Activated naive CD8-positive, alpha-beta T cell treated with anti-CD3 and anti-CD28 coated beads, Interleukin-2, amount 50 U/mL, for 16 hours (primary cell): ENCODE measurements around the gene ELP1.

Source experiments
- DNase-seq: peaks from one replicate; pipeline ENCODE4 v3.0.0-alpha.2; 2020; ENCODE audit warnings: low read depth, low spot score

Gene ELP1

GRCh38 chr9:108883085-108883484 lies 50.8 kb downstream of the ELP1 start:
- no peak for DNase-seq

DNA sequence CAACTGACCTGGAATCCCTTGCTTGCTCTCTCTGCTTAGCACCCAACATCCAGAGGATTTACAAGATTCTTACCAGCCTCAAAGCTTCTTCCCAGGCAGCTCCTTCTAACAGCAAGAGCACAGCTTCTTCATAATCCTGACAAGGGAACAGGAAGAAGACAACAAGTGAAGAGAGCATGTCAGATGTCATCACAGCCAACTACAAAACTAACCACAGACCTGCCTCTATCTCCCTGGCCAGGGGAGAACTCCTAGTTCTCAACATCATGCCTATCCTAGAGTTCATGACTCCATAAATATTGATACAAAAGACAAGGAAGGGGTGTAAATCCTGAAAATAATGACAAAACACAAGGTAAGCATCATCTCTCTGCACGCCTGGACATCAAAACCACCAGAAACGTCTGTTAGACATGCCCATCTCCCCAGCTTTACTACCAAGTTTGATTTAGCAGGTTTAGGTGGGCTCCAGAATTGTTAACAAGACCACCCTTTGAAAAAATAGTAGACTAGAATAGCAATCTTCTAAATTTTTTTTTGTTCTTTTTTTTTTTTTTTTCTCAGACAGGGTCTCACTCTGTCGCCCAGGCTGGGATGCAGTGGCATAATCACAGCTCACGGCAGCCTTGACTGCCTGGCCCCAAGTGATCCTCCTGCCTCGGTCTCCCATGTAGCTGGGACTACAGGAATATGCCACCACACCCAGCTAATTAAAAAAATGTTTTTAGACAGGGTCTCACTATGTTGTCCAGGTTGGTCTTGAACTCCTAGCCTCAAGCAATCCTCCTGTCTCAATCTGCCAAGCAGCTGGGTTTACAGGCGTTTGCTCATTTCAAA lies 51.7 kb downstream of the ELP1 start:
- DNase-seq = no peak

GRCh38 chr9:108880738-108881316 lies 53.1 kb downstream of the ELP1 start:
- DNase-seq = no peak

DNA sequence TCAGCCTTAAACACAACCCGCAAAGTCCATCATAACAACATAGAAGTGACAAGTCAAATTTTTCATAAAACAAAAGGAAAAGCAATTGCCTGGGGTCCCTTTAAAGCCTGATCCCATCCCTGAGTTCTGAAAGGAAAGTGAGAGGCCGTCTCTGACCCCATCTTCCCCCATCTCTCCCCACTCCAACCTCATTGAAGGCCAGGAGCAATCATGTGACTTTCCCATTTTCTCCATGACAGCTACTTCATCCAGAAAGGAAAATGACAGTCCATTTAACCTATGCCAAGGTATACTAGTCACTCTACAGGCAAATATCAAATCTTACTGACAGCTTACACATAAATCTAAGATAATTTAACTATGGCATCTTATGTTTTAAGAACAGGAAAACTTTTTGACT lies 56.4 kb downstream of the ELP1 start:
- DNase-seq = no peak

GRCh38 chr9:108876425-108876824 lies 57.5 kb downstream of the ELP1 start:
- DNase-seq = no peak

- DNase-seq = no peak
These were observed 59.7 kb downstream of the ELP1 start for GRCh38 chr9:108874058-108874788.

GRCh38 chr9:108869092-108869725 lies 64.7 kb downstream of the ELP1 start:
- DNase-seq = no peak

DNA sequence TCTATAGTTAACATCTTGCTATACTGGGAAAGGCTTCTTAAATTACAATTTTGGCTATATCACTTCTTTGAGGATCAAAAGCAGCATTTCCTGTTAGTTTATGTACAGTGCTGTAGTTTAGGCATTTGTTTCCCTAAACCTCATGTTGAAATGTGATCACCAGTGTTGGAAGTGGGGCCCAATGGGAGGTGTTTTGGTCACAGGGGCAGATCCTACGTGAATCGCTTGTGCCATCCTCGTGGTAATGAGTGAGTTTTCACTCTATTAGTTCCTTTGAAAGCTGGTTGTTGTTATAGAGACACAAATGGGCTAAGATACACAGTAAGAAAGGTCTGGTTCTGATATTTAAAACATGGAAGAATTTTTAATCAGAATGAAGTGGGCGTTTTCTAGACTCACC lies 66.1 kb downstream of the ELP1 start:
- no peak for DNase-seq

DNA sequence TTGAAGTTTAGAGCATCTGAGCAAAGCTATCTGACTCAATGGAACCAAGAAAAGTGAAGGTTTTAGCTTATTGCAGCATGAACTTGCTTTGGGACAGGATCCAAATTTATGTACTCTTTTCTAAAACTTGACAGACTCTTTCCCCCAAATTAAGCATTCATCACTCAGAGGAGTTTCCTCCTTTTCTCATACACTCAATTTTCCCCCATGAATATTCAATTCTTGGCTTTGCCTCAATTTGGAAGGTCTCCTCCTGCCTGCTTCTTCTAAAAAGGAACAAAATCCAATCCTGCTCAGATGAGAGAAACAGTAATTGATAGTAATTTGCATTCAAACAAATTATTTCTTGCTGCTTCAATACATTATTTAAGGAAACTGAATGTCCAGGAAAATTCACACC lies 66.8 kb downstream of the ELP1 start:
- no peak for DNase-seq

- no peak for DNase-seq
These were observed 67.9 kb downstream of the ELP1 start for GRCh38 chr9:108866001-108866420.

- no peak for DNase-seq
These were observed 68.9 kb downstream of the ELP1 start for GRCh38 chr9:108865037-108865436.

DNA sequence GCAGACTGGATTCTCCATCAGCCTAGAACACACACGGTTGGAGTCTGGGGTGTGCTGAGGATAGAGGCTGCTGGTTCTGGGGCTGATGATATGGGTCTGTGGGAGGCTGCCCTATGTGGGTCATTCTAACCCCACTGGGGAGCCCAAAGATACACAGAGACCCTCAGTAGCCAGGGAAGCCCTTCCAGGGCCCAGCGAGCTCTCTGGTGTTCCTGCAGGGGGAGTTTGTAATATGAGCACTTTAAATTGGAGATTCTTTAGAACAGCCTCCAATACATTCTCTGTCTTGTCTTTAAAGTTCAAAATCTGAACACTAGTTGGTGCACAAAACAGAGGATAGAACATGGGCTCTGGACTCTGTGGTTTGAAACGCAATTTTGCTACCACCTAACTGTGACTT lies 69.5 kb downstream of the ELP1 start:
- DNase-seq = no peak

GRCh38 chr9:108863891-108864290 lies 70.0 kb downstream of the ELP1 start:
- DNase-seq = no peak

- DNase-seq = no peak
These were observed 71.9 kb downstream of the ELP1 start, which contains the start of gene ACTL7A for GRCh38 chr9:108861997-108862396. Gene ACTL7A (plus strand): TSS chr9:108862266. CDS start chr9:108862323, 57 bp downstream.

DNA sequence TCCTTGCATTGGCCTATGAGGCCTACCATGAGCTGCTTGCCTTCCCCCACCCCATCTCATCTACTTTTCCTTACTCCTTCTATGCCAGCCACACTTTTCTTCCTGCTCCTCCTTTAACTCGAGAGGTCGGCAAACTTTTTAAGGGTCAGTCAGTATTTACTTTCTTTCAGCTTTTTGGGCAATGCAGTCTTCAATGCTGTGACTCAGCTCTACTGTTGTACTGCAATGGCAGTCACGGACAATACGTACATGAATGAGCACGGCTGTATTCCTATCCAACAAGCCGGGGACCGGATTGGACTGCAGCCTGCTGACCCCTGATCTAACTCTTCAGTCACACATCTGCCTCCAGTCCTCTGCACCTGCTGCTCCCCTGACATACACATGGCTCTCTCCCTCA lies 72.5 kb downstream of the ELP1 start:
- no peak for DNase-seq

DNA sequence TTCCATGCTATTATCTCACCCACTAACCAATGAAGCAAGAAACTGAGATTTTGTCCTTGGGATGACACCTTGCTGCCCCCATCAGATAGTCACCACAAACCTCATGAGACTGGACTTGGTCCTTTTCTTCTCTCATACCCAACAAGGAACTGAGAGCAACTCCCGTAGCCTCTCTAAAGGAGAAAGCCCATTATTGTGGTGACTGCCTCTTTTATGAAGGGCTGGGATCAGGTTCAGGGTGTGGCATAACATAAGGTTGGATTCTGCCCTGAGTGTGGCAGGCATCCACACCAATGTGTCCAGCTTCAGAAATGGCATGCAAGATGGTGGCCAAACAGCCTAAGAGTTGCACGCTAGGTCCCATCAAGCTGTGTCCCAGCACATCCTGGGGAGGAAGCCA lies 73.2 kb downstream of the ELP1 start:
- DNase-seq = no peak

DNA sequence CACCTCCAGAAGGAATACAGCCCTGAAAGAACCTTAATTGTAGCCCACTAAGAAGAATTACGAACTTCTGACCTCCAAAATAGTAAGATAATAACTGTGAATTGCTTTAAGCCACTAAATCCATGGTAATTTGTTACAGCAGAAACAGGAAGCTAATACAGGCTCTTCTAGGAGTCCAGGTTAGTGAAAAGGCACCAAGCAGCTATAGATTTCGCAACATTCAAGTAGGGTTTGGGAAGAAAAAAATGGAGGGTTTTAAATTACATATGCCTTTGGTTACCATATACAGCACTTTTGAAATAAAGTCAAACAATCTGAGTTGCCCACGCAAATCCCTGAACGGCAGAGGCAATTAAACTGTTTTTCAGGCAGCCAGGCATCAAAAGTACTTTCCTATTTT lies 73.6 kb downstream of the ELP1 start:
- no peak for DNase-seq

- DNase-seq = no peak
These were observed 74.3 kb downstream of the ELP1 start for GRCh38 chr9:108859459-108860114.

DNA sequence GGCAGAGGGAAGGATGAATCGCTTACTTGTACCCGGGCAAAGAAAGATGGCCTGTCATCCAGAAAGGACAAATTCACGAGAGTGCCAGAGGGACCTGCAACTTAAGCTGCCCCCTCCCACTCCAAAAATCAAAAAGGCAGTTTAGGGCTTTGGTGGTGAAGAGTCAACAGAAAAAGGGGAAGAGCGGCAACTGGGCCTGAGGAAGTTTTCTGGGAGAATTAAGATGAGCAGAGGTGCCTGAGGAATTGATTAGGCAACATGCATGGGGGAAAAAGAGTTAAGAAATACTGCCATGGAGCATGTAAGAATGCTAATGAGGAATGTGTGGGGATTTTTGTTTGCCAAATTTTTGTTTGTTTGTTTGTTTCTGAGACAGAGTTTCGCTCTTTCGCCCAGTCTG lies 76.4 kb downstream of the ELP1 start:
- no peak for DNase-seq

GRCh38 chr9:108855888-108856287 lies 78.0 kb downstream of the ELP1 start, which contains the start of gene ACTL7B:
Gene ACTL7B (minus strand): TSS chr9:108855986. CDS start chr9:108855930, 56 bp downstream.
- no peak for DNase-seq

DNA sequence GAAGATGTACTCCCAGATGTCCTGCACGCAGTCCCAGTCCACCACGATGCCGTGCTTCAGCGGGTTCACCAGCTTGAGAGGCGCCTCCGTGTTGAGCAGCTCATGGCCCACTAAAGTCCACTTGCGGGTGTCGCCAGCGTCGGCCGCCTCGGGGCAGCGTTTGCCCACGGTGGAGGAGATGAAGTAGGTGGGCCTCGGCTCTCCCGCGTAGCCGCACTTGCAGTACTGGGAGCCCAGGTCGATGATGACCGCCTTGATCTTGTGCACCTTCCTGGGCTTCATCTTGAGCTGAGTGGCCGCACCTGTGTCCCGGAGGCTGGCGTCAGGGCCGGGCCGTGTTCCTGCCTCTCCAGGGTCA lies 78.4 kb downstream of the ELP1 start:
- DNase-seq = no peak
